ENCODE data around the gene ADGRD2. TPM values are rescaled to one million over a fixed set of nuclear protein-coding genes. Genes with fewer than 3 reads are reported as not detected.

ADGRD2 gene
- total and polyA plus RNA-seq, 10 donors, result 0.15 to 0.50 (median 0.25) TPM; not detected in 5

DNA sequence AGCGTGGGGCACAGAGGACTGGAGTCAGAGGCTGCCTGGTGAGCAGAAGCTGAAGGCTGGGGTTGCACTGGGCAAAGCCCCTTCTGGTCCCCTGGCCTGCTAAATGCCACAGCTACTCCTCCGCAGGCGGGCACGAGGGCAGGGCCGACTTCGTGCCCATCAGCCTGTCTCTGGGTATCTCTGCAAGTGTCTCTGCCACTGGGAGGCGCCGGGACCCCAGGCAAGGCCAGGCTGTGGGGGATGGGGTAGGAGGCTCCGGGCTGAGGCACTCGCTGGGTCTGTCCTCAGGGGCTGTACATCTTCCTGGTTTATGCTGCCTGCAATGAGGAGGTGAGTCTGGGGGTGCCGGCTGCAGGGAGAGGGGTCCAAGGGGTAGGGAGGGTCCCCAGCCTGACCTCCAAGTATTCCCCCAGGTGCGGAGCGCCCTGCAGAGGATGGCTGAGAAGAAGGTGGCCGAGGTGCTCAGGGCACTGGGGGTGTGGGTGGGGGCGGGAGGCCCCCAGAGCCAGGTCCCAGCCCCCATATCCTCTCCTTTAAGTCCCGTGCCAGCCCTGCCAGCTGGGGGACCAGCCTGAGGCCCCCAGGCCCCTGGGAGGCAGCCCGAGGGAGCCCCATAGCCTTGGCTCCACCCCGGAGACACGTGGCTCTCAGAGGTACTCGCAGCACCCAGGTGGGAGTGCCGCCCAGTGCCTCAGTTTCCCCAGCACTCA is 25.1 kb downstream of the ADGRD2 start:
- TF ChIP-seq POLR2A (IDR thresholded peaks at IDR 0.05) (no peak), POLR2AphosphoS5 (IDR thresholded peaks at IDR 0.05) (peak in 1 of 3 donors; percentile 29)
- TF ChIP-seq, protein P1, sequence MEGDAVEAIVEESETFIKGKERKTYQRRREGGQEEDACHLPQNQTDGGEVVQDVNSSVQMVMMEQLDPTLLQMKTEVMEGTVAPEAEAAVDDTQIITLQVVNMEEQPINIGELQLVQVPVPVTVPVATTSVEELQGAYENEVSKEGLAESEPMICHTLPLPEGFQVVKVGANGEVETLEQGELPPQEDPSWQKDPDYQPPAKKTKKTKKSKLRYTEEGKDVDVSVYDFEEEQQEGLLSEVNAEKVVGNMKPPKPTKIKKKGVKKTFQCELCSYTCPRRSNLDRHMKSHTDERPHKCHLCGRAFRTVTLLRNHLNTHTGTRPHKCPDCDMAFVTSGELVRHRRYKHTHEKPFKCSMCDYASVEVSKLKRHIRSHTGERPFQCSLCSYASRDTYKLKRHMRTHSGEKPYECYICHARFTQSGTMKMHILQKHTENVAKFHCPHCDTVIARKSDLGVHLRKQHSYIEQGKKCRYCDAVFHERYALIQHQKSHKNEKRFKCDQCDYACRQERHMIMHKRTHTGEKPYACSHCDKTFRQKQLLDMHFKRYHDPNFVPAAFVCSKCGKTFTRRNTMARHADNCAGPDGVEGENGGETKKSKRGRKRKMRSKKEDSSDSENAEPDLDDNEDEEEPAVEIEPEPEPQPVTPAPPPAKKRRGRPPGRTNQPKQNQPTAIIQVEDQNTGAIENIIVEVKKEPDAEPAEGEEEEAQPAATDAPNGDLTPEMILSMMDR (IDR thresholded peaks at IDR 0.05 in 8 of 11, conservative IDR thresholded peaks at IDR 0.05 in 3 of 11), result no peak
- H3K27ac ChIP-seq, result no peak overlapping the region
- DNase-seq, result no peak
- WGBS, 5 donors, result 65 to 79% (median 71%) methylated on average over 4 to 21 of the region's 21 CpGs
- intact Hi-C loops (cut with DNase I; ENCODE audit: low total_unique reads), result no loop called here
- no peaks in the 10 kb centered on the region for H3K9me3 ChIP-seq
- H3K4me1 ChIP-seq, result peaks cover 0 to 49% (median 26%) of the 10 kb centered on the region in 6 donors
- no peaks in the 10 kb centered on the region for H3K36me3 ChIP-seq
- no peak overlapping the region for H3K4me3 ChIP-seq
- H3K27me3 ChIP-seq (replicated peaks in 1 of 7), result peaks cover 0 to 64% (median 22%) of the 10 kb centered on the region in 7 donors

DNA sequence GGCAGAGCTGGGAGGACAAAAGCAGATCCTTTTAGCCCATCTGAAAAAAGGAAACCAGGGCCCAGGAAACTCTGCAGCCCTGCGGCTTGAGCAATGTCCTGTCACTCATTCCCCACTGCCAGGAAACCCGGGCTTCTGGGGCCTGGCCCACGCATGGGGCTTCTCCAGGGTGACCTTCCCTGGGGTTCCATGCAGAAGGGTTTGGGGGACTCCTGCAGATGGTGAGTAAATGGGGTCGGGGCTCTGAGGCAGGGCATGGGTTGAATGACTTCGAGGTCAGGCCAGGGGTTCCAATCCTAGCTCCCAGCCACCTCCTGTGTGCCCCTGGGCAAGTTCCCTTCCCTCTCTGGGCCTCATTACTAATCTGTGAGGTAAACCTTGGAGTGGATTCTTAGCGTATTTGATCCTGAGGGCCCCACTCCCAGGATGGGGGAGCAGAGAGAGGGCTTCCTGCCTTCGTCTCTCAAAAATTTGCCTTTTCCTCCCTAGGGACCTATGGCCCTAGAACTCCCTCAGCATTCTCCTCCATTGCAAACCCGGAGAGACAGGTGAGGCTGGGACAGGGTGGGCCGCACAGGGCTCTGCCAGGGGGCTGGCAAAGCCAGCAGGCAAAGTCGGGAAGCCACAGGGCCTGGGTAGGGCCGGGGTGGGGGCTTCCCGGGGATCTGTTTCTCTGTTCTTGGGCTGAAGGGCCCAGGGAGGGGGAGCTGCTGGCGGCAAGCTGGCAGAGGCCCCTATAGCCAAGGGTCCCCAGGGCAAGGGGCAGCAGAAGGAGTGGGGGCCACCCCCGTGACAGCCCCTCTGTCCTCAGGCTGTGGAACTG is 25.8 kb downstream of the ADGRD2 start:
- intact Hi-C loops (cut with DNase I; ENCODE audit: low total_unique reads), result no loop called here
- no peaks in the 10 kb centered on the region for H3K36me3 ChIP-seq
- no peaks in the 10 kb centered on the region for H3K9me3 ChIP-seq
- no peak overlapping the region for H3K27ac ChIP-seq
- H3K4me3 ChIP-seq, result no peak overlapping the region
- TF ChIP-seq, protein P1 (IDR thresholded peaks at IDR 0.05 in 8 of 11, conservative IDR thresholded peaks at IDR 0.05 in 3 of 11), result no peak
- TF ChIP-seq POLR2AphosphoS5 (IDR thresholded peaks at IDR 0.05) (no peak), POLR2A (IDR thresholded peaks at IDR 0.05) (no peak)
- DNase-seq, result no peak
- peaks cover 0 to 72% (median 22%) of the 10 kb centered on the region in 7 donors for H3K27me3 ChIP-seq (replicated peaks in 1 of 7)
- 61 to 76% (median 64%) methylated on average over 13 to 14 of the region's 14 CpGs for WGBS, 5 donors
- H3K4me1 ChIP-seq, result peaks cover 0 to 56% (median 30%) of the 10 kb centered on the region in 6 donors

DNA sequence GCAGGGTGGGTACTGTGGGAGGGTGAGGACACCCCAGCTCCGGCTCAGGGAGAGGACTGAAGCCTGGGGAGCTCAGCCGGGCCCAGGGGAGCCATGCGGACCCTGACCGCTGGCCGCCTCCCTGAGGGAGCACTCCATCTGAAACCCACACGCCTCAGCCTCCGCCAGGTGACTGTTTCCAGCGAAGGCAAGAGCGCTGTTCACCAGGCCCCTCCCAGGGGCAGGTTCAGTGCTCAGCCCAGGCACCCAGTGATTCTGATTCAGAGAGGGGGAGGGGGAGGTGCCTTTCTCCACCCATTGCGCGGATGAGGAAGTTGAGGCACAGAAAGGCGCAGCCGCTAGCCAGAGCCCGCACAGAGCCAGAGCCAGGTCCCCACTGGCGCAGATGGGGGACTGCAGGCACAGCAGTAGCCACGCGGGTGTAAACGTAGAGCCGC is 27.0 kb downstream of the ADGRD2 start:
- Histone ChIP-seq H3K36me3 (no peaks in the 10 kb centered on the region), H3K9me3 (no peaks in the 10 kb centered on the region), H3K27me3 (replicated peaks in 1 of 7) (peaks cover 0 to 75% (median 22%) of the 10 kb centered on the region in 7 donors), H3K27ac (no peak overlapping the region), H3K4me3 (peak overlapping the region in 2 of 8 donors; percentile 20 to 35), H3K4me1 (peaks cover 0 to 66% (median 30%) of the 10 kb centered on the region in 6 donors)
- TF ChIP-seq, protein P1 (IDR thresholded peaks at IDR 0.05 in 8 of 11, conservative IDR thresholded peaks at IDR 0.05 in 3 of 11), result no peak
- TF ChIP-seq POLR2AphosphoS5 (IDR thresholded peaks at IDR 0.05) (no peak), POLR2A (IDR thresholded peaks at IDR 0.05) (no peak)
- no peak for DNase-seq
- WGBS, 5 donors, result 32 to 56% (median 39%) methylated on average over 4 to 19 of the region's 19 CpGs
- intact Hi-C loops (cut with DNase I; ENCODE audit: low total_unique reads), result no loop called here
